Femur (tissue), 1 donor: ENCODE data around the gene GPR146.
A peak's percentile ranks its signal among the peaks of the same experiment; 100 is the strongest.
"Not testable (repeated sequence)": the region's sequence is repeated elsewhere in the genome, so short reads cannot be mapped to it uniquely, and the experiment has no call there.

Experiments used
- DNase-seq: peaks from one replicate; pipeline ENCODE4 v3.0.0-alpha.2; 2017

Gene GPR146

DNA sequence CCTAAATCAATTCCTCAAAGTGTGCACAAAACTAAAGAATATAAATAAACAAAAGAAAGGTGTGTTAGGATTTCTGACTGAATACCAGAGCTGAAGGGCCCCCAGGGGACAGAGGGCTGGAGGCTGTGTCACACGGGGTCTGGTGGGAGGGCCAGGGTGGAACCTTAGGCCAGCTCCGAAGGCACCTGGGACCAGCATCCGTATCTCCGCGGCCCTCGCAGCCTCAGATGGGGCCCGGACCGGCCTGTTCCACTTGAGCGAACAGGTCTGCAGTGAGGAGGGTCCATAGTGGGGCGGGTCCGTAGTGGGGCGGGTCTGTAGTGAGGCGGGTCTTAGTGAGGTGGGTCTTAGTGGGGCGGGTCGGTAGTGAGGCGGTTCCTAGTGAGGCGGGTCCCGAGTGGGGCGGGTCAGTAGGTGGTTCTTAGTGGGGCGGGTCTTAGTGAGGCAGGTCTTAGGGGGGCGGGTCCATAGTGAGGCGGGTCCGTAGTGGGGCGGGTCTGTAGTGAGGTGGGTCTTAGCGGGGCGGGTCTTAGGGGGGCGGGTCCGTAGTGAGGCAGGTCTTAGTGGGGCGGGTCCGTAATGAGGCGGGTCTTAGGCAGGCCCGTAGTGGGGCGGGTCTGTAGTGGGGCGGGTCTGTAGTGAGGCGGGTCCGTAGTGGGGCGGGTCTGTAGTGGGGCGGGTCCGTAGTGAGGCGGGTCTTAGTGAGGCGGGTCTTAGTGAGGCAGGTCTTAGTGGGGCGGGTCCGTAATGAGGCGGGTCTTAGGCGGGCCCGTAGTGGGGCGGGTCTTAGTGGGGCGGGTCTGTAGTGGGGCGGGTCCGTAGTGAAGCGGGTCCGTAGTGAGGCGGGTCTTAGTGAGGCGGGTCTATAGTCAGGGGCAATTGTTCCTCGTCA lies 15.1 kb downstream of the GPR146 start:
- DNase-seq: peak; percentile 65

DNA sequence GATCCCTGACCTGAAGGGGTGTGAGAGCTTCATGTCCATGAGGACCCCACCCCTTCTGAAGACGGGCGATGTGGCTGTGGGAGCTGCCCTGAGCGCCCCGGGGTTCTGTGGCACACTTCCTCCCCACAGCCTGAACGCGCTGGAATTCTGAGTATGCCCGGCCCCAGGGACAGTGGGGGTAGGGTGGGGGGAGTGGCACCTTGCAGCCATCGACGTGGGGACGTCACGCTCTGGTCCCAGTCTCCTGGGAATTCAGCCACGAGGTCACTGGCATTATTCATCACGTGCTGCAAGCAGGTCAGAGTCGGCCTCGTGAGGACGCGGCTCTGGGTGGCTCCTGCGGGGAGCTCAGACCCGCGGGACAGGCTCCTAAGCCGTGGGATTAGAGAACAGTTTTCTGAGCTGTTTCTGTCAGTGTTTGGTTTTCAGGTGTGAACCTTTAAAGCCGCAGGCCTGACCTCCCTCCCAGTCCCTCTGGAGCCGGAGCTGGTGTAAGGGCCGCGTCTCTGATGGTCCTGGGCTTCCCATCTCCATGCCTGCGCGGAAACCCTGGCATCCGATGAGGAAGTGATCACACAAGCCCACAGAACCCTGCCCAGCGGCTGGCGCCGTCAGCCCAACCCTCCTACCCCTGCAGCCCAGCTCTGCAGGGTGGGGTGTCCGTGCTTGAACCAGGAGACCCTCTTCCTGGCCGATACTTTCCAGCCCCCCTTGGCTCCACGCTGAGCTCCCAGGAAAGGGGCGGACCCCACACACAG lies 16.1 kb downstream of the GPR146 start:
- no peak for DNase-seq

DNA sequence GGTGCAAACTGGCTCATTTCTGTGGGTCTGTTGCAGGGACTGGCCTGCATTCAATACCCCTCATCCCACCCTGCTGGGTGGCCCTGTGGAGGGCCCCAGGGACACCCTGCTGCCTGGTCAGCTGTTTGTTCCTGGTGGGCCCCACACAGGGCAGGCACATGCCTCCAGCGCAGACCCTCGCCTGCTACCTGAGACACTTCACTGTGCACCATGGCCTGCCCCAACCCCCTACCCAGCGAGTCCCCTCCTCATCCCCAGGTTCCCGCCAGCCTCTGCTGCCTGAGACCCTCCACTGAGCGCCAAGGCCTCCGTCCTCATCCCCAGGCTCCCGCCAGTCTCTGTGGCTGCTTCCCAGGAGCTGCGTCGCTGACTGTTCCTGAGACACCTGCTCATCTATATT lies 16.8 kb downstream of the GPR146 start:
- DNase-seq: no peak

DNA sequence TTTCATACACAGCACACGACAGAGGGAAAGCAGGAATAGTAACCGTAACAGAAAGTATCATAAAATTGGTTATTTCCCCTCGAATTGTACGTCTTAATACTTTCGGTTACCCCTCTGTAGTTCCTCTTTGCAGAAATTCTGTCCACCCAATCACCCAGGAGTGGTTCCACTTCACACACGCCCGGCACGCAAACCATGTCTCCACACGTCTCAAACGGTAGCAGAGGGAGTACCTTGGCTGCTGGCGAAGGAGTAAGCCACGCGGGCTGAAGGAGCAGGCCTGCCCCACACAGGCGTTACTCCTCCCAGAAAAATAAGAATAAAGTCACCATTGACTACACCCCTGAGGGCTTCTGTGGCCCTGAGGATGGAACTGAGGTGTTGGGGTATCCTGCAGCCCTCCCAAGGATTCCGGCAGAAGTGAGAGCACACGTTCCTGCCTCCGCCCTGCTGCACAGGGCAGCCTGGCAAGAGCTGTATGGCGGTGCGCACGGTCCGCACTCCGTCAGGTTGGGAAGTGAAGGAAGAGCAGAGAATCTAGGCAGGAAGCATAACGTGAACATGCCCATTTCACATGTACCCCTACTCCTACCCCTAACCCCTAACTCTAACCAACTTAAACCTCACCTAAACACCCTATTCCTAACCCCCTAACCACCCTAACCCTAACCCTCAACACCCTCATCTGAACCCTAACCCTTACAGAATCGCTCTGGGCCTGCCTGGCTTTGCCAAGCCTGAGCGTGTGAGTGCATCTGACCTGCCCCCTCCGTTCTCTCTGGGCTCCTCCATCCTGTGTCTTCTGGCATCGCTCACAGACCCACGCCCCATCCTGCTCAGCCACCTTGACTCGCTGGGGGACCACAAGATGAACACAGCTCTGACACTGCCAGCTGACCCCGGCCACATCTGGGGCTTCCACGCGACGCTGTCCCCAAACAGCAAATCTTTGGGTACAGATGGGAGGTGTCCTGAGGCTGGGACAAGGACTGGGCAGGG lies 18.2 kb downstream of the GPR146 start:
- no peak for DNase-seq

DNA sequence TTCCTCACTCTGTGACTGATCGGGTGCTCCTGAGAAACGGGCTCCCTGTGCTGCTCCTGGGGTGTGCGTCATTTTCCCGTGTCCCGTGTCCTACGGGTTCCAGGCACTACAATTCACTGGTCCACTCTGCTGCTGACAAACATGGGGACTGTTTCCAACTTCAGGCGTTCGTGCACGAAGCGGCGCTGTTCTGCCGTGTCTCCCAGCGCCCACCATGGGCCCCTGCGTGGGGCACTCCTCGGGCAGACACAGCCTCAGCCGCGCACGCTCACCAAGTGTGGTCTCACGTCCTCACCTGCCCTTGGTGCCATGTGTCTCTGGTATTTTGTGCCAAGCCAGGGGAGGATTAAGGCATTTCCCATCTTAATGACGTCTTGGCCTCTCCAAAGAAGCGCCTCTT lies 19.0 kb downstream of the GPR146 start:
- DNase-seq: no peak

DNA sequence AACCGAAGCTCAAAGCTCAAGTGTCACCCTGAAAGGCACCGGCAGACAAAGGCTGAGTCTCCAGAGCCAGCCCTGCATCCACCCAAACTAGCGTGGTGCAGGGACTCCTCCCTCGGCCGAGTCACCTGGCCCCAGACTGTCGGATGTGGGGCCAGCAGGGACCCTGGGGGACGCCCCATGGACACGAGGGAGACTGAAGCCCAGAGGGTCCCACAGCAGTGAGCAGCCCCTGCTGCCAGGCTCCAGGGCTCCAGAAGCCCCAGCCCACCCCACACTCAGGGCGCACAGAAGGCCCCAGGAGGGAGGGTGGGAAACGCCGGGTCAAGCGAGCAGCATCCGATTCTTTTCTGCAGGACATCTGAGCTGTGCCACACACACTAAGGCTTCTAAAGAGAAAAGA lies 20.2 kb downstream of the GPR146 start:
- no peak for DNase-seq

DNA sequence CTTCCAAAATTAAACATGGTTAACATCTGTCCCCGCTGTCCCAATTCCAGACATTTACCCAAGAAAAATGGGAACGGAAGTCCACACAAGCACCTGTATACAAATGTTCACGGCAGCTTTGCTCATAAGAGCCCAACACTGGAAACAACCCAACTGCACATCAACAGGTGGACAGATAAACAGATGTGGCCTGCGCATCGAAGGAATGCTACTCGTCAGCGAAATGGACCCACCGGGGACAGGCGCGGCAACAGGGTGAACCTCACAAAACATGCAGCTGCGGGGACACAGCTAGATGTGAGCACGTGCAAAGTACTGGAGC lies 20.9 kb downstream of the GPR146 start:
- DNase-seq: no peak

DNA sequence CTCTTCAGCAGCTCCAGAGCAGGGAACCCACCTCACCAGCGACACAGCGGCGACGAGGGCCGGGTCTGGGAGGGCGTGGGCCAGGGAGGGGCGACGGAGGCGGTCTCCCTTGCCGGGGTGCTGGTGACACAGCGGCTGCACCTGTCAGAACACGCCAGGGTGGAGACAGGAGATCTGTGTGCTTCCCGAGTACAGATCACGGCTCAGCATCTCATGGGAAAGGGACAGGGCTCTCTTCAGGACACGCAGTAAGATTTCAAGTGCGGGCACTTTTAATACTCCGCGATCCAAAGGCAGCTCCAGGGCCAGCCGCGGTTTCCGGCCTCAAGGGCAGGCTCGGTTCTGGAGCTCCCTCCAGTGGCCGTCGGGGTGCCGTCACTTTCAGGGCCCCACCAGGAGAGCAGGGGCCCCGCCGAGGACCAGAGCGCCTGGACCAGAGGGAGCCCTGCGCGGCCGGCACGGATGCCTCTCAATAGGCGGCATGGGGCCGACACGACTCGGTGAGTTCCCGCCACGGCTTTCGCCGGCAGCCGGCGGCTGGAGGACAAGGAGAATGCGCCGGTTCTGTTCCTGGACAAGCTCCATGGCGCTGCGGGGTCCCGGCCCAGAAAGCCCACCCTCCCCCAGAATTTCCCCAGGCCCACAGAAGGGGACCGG lies 21.4 kb downstream of the GPR146 start:
- DNase-seq: peak; percentile 88

DNA sequence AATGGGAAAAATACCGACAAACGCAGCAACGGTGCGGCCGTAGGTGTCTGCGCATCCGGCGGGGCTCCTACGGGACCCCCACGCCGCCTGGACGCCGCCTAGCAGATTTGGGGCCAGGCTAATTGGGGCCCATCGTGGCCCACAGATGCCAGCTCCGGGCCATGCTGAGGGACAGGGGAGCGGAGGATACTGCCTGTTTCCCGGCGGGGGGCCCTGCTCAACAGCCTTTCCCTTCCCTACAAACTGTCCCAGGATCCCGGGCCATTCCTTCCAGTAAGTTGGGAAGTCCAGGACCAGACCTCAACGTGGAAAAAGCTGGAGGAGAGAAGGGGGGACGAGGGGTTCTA lies 21.9 kb downstream of the GPR146 start:
- no peak for DNase-seq

DNA sequence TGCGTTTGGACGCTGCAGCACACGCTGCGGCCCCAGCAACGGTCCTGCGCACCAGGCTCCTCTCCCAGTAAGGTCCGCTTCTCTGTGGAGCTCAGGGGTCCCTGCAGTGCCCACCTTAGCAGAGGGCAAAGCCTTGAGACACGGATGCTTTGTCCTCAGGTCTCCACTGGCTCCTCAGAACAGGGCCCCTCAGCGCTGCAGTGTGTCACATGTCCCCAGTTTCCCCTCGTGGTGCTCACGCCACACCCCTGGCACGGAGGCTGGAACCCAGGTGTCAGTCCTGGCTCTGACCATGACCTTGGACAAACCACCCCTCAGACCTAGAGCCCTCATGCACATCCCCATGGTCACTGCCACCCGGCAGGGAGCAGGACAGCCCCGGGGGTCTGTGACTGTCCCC lies 23.7 kb downstream of the GPR146 start:
- no peak for DNase-seq

DNA sequence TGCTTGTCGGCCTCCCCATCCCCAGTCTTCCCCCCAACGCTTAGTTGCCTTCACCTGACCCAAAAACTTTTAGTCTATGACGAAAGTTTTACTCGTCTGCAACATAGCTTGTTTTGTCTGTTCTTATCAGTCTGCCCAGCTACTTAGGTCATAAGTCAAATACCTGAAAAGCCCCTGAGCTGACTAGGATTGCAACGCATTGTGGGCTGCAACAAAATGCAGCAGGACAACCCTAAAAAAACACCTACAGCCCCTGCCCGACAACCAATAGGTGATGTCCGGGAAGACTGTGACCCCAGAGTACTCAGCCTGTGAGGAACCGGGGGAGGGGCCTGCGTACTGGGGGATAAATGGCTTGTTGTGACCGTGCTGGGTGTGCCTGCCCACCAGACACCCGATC lies 24.3 kb downstream of the GPR146 start:
- no peak for DNase-seq

DNA sequence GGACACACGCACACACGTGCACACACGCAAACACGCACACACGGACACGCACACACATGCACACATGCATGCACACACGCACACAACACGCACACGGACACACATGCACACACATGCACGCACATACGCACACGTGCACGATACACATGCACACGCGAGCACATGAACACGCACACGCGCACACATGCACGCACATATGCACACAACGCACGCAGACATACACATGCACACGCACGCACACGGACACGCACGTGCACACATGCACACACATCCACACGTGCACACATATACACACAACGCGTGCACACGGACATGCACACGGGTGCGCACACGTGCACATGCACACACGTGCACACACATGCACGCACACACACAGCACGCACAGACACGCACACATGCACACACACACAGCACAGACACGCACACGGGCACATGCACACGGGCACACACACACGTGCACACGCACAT lies 26.2 kb downstream of the GPR146 start:
- no peak for DNase-seq

DNA sequence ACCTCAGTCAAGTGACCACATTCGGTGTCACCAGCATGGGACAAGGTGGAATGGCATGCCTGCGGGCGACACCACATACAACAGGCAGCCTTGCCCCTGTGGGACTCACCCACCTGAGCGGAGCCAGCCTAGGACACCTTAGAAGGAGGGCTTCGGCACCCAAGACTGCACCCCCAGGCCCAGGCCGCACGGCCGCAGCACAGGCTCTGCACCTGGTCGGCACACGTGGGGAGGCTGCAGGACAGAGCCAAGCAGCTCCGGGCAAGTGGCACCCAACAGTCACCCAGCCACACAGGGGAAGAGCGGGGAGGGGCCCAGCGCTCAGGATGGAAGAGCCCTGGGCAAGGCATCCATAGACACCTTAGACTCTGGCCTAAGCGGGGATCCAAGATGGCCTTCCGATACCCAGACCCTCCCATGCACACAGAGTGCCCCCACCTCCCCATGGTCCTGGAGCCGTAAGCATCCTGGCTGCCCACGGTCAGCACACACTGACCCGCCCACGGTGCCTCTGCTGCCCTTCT lies 27.4 kb downstream of the GPR146 start:
- DNase-seq: no peak

DNA sequence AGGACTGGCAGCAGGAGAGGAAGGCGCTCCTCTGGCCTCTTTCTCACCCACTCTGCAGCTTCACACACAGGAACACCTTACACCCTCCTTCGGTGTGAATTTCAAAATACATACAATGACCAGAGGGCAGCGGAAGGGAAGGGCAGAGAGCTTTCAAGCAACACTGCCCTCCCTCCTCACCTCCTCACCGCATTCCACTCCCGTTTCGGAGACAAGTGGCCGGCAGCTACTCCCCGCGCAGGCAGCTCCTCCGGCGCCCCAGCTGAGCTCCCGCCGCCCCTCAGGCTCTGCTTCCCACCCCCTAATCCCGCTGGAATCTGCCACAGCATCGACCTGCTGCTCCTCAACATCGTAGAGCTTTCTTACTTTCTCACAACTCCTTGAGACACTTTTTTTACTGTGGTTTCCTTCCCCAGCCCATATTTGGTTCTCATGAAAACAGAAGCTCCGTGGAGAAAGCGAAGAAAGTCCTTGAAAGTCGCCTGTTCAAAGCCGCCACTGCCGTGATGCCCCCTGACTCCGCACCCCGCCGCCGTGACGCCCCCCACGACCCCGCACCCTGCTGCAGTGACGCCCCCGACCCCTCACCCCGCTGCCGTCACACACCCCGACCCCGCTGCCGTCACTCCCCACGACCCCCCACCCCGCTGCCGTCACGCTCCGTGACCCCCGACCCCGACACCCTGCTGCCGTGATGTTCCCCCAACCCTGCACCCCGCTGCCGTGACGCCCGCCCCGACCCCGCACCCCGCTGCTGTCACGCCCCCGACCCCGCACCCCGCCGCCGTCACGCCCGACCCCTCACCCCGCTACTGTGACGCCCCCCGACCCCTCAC lies 29.0 kb downstream of the GPR146 start:
- DNase-seq: no peak

DNA sequence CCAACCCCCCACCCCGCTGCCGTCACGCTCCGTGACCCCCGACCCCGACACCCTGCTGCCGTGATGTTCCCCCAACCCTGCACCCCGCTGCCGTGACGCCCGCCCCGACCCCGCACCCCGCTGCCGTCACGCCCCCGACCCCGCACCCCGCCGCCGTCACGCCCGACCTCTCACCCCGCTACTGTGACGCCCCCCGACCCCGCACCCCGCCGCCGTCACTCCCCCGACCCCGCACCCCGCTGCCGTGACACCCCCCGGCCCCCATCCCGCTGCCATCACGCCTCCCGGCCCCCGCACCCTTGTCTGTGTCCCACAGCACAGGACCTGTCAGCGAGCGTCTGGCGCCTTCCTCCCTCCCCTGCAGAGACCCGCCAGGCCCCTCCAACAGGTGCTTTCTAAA lies 29.7 kb downstream of the GPR146 start:
- DNase-seq: not testable (repeated sequence)

DNA sequence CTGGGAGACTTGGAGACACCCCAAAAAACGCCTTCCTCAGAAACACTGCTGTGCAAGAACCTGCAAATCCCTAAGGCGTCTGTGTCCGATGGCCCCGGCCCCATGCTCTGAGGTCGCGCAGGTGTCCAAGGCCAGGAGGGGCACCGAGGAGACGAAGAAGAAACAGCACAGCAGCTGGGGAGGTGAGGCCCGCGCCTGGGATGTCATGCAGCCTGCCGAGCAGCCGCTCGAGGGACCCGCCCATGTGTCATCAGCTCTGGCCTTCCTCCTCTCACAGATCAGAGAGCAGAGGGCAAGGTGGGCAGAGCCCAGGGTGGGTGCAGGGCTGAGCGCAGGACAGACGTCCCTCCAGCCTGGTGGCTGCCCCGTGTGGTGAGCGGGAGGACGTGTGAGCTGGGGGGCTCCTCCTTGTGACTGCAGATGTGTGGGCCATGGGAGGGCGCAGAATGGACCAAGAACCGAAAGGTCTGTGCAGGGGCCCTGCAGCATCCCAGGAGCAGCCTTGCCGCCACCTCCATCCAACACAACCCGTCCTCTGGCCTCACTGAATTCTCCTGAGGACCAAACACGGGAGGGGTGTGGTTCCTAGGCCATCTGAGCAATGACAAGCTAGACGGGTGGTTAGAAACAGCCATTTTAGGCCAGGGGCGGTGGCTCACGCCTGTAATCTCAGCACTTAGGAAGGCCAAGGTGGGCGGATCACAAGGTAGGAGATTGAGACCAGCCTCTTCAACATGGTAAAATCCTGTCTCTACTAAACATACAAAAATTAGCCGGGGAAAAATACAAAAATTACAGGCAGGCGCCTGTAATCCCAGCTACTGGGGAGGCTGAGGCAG lies 30.5 kb downstream of the GPR146 start:
- no peak for DNase-seq

DNA sequence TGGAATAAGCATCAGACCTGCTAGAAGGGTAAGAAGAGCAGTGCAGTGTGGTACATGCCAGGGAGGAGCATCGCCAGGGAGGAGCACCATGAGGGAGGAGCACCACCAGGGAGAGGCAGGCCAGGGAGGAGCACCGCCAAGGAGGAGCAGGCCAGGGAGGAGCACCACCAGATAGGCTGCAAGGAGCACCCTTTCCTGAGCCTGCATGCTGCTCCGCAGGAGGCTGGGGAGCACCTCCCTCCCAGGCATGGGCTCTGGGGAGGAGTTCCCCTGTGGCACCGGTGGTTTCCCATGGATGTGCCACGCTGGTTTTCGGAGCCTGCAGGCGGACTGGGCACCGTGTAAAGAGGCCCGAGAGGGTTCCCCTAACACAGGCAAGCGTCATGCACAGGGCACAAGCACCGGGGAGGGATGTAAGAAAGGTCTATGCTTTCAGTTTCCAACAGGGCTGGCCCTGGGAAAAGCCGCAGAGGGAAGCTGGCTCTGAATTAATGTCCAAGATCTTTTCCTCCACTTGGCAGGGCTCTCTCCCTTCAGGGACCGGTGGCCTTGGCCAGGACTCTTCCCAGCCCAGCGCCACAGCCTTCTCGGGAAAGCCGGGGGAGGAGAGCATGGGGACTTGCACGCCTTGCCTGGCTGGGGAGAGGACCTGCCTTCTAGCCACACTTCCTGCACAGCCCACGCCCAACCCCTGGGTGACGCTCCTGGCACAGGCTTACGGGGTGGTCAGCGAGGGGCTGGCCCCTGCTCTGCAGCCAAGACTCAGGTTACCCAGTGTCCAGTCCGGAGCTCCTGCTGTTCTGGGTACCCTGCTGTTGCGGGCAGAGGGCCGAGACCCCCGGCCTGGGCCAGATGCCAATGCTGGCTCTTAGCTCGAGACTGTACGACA lies 32.1 kb downstream of the GPR146 start:
- DNase-seq: no peak

DNA sequence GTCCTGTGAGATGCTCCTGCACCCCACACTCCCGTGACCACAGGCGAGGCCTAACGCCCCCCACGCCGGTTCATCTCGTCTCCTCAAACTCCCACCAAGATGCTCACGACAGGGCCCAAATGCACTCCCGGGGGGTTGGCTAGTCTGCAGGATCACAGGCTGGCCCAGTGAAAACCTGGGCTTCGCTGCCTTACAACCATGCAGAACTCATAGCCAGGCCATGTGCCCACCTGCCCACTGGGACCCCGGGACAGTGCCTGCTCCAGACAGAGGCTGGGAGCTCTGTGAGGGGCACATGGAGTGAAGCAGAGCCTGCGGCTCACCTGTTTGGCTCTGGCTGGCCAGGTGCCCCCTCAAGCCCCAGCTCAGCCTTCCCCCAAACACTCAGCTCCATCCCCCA lies 34.2 kb downstream of the GPR146 start:
- DNase-seq: no peak

DNA sequence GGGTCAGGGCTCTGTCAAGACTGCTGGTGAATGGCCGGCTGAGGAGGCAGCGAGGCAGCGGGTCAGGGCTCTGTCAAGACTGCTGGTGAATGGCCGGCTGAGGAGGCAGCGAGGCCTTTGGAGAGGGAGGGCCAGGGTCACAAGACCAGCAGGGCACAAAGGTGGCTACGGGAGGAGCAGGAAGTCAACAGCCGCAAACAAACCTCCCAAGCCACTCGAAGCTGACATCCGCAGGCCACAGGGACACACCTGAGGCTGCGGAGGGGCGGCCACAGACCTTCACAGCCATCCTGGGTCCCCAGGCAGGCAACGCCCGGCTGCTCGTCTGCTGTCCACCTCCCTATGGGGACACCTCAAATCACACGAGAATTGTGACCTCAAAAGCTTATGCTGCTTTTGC lies 34.6 kb downstream of the GPR146 start:
- DNase-seq: no peak
